Psoas muscle (tissue), 8 donors: ENCODE data around the gene COLEC12. TPM values are rescaled to one million over a fixed set of nuclear protein-coding genes. Genes with fewer than 3 reads are reported as not detected.

Experiments used
- ATAC-seq, 4 donors: fragments of 200-7000 bp; cut with Tn5 transposase; one replicate each; pipeline ENCODE4 v1.9.1; 2020; ENCODE audit warnings: moderate library complexity in 3 of 4, mild to moderate bottlenecking in 2 of 4
- DNase-seq, 2 donors: peaks; one replicate each; pipeline ENCODE4 v3.0.0-alpha.2; 2020
- H3K27ac ChIP-seq: fragments of 200-600 bp; one replicate; pipeline ENCODE4 v1.8.0; 2022
- H3K27me3 ChIP-seq, 3 donors: fragments of 200-600 bp in 1 of 3; one replicate each; pipeline versions ENCODE4 v1.6.1 to v1.8.0; 2013 to 2022; ENCODE audit warnings: low read length in 2 of 3, mild to moderate bottlenecking in 2 of 3, moderate library complexity in 1 of 3; ENCODE audit not compliant: insufficient read depth in 3 of 3
- H3K36me3 ChIP-seq, 2 donors: fragments of 200-600 bp in 1 of 2; one replicate each; pipeline versions ENCODE4 v1.6.1 to v1.8.0; 2013 to 2022; ENCODE audit warnings: low read depth in 1 of 2, mild to moderate bottlenecking in 1 of 2, moderate library complexity in 1 of 2; ENCODE audit not compliant: insufficient read depth in 1 of 2
- H3K4me1 ChIP-seq: fragments of 200-600 bp; one replicate; pipeline ENCODE4 v1.8.0; 2022
- H3K4me3 ChIP-seq: fragments of 200-600 bp; one replicate; pipeline ENCODE4 v1.8.0; 2022; ENCODE audit warnings: mild to moderate bottlenecking
- H3K9me3 ChIP-seq: fragments of 200-600 bp; one replicate; pipeline ENCODE4 v1.8.0; 2022
- WGBS, 3 donors: extraction: QIAGEN DNeasy Blood & Tissue Kit; methylation state at CpG; one replicate each; pipeline versions ENCODE4 v1.1.6 to v1.1.7; 2013; 5-methylcytosine and 5-hydroxymethylcytosine counted together
- intact Hi-C, 2 donors: fragments of 100-400 bp; cut with DNase I; formaldehyde crosslinking; loops; one replicate each; pipeline versions ENCODE4 v1.11.0 to v1.14.2; 2022
- polyA plus RNA-seq, 3 donors: library from polyadenylated mRNA; stranded (reverse); fragments of 200-250 nt; gene quantifications; one replicate each; pipeline ENCODE4 v1.2.3, GENCODE V29; 2013
- total RNA-seq, 4 donors: library from RNA; stranded (reverse); fragmentation: NEBNext Ultra II Directional in 2 of 4; extraction: Animal tissue kit (Norgen Biotek cat#: 25700) in 2 of 4; gene quantifications; one replicate each; pipeline versions ENCODE4 v1.2.1 to v1.2.4, GENCODE V29; 2021 to 2023
- TF ChIP-seq, protein P1 (sequence below): fragments of 200-600 bp; IDR thresholded peaks from one replicate; pipeline ENCODE4 v1.8.0; 2022; ENCODE audit warnings: antibody characterized with exemption
- donor health status: healthy with polysubstance abuse.
- donor health status: DM: no; HTN: no; CAD: no; lungs with moderate emphysema.
- donor health status: Bipolar disorder and iron deficiency.
- donor health status: healthy.
- donor health status: DM: yes; HTN: yes; CAD: no.
- donor health status: DM: no; HTN: no; CAD: no.
- donor health status: DM: no; HTN: no; CAD: no.
- donor health status: DM: yes; HTN: yes; CAD: no.

Gene COLEC12
- total and polyA plus RNA-seq, 7 donors, result 0.80 to 6.4 (median 3.4) TPM

- TF ChIP-seq, protein P1, sequence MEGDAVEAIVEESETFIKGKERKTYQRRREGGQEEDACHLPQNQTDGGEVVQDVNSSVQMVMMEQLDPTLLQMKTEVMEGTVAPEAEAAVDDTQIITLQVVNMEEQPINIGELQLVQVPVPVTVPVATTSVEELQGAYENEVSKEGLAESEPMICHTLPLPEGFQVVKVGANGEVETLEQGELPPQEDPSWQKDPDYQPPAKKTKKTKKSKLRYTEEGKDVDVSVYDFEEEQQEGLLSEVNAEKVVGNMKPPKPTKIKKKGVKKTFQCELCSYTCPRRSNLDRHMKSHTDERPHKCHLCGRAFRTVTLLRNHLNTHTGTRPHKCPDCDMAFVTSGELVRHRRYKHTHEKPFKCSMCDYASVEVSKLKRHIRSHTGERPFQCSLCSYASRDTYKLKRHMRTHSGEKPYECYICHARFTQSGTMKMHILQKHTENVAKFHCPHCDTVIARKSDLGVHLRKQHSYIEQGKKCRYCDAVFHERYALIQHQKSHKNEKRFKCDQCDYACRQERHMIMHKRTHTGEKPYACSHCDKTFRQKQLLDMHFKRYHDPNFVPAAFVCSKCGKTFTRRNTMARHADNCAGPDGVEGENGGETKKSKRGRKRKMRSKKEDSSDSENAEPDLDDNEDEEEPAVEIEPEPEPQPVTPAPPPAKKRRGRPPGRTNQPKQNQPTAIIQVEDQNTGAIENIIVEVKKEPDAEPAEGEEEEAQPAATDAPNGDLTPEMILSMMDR, result no peak
- DNase-seq (no peak), ATAC-seq (no peak)
- Histone ChIP-seq H3K27ac (no peak overlapping the region), H3K9me3 (no peaks in the 10 kb centered on the region), H3K36me3 (no peaks in the 10 kb centered on the region), H3K27me3 (no peaks in the 10 kb centered on the region), H3K4me3 (no peak overlapping the region), H3K4me1 (no peaks in the 10 kb centered on the region)
- WGBS, 3 donors, result 77 to 82% (median 78%) methylated on average over 7 of the region's 7 CpGs
- intact Hi-C loops, result loop anchor here in 1 of 2 donors (10.0 kb wide), 1 partner anchor 193 kb away; no protein-coding TSS in a partner anchor
These were observed 198.4 kb downstream of the COLEC12 start for GRCh38 chr18:302097-302496.

GRCh38 chr18:297936-298335 is 202.6 kb downstream of the COLEC12 start:
- TF ChIP-seq, protein P1, result no peak
- Histone ChIP-seq H3K36me3 (no peaks in the 10 kb centered on the region), H3K9me3 (no peaks in the 10 kb centered on the region), H3K4me1 (no peaks in the 10 kb centered on the region), H3K27ac (no peak overlapping the region), H3K4me3 (no peak overlapping the region), H3K27me3 (no peaks in the 10 kb centered on the region)
- DNase-seq, result no peak
- ATAC-seq, result no peak
- intact Hi-C loops, result no loop called here
- 90 to 98% (median 90%) methylated on average over 2 of the region's 2 CpGs for WGBS, 3 donors

DNA sequence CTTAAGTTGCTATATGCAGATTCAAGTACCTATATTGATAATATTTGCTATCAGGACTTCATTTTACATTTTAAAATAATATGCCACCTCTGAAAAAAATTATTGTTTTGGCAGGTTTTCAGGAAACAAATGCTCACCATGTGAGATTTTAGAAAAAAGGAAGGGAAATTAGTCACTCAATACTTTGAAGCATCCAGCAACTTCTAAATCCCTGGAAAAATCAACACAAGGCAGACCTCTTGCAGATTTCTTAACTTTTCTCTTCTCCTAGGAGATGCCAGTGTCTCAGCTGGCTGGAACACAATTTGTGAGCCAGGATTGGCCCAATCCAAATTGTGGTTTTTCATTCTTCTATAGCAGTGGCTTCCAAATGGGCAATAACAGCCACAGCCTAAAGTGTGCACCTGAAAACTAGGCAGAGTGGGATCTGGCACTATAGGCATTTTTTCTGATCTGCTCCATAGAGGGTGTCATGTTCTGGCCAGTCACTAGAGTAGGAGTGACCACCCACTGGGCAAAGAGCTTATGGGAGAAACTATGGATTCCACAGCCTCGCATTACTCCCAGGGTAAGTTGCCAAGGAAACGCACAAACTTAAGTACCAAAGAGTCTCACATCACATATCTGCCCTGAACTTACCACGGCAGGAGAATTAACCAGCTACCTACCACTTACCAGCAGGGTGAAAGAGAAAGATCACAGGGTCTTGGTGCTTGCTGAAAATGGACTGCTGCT is 204.6 kb downstream of the COLEC12 start:
- DNase-seq (no peak), ATAC-seq (no peak)
- no peaks in the 10 kb centered on the region for H3K9me3 ChIP-seq
- H3K4me3 ChIP-seq, result no peak overlapping the region
- no peaks in the 10 kb centered on the region for H3K36me3 ChIP-seq
- intact Hi-C loops, result no loop called here
- H3K4me1 ChIP-seq, result no peaks in the 10 kb centered on the region
- H3K27ac ChIP-seq, result no peak overlapping the region
- no peaks in the 10 kb centered on the region for H3K27me3 ChIP-seq
- TF ChIP-seq, protein P1, result no peak
- WGBS, 3 donors, result 33 to 46% (median 41%) methylated on average over 3 of the region's 3 CpGs

GRCh38 chr18:294566-294965 is 205.9 kb downstream of the COLEC12 start:
- H3K27ac ChIP-seq, result no peak overlapping the region
- H3K4me3 ChIP-seq, result no peak overlapping the region
- no peaks in the 10 kb centered on the region for H3K27me3 ChIP-seq
- no peak for DNase-seq
- TF ChIP-seq, protein P1, result no peak
- 87 to 94% (median 93%) methylated on average over 3 of the region's 3 CpGs for WGBS, 3 donors
- no peaks in the 10 kb centered on the region for H3K9me3 ChIP-seq
- ATAC-seq, result no peak
- H3K4me1 ChIP-seq, result no peaks in the 10 kb centered on the region
- intact Hi-C loops, result no loop called here
- no peaks in the 10 kb centered on the region for H3K36me3 ChIP-seq

- DNase-seq, result no peak
- Histone ChIP-seq H3K4me3 (no peak overlapping the region), H3K27me3 (no peaks in the 10 kb centered on the region), H3K4me1 (no peaks in the 10 kb centered on the region), H3K36me3 (no peaks in the 10 kb centered on the region), H3K9me3 (no peaks in the 10 kb centered on the region), H3K27ac (no peak overlapping the region)
- WGBS, 3 donors, result 75 to 85% (median 83%) methylated on average over 4 of the region's 4 CpGs
- TF ChIP-seq, protein P1, result no peak
- intact Hi-C loops, result no loop called here
- no peak for ATAC-seq
These were observed 207.0 kb downstream of the COLEC12 start for GRCh38 chr18:293536-293935.
